ENCODE results near the gene APC2.
"Not testable (repeated sequence)": the region's sequence is repeated elsewhere in the genome, so short reads cannot be mapped to it uniquely, and the experiment has no call there.

The APC2 gene

GRCh38 chr19:1432507-1432887, 17.4 kb upstream of the APC2 start:
- no peak for DNase-seq

DNA sequence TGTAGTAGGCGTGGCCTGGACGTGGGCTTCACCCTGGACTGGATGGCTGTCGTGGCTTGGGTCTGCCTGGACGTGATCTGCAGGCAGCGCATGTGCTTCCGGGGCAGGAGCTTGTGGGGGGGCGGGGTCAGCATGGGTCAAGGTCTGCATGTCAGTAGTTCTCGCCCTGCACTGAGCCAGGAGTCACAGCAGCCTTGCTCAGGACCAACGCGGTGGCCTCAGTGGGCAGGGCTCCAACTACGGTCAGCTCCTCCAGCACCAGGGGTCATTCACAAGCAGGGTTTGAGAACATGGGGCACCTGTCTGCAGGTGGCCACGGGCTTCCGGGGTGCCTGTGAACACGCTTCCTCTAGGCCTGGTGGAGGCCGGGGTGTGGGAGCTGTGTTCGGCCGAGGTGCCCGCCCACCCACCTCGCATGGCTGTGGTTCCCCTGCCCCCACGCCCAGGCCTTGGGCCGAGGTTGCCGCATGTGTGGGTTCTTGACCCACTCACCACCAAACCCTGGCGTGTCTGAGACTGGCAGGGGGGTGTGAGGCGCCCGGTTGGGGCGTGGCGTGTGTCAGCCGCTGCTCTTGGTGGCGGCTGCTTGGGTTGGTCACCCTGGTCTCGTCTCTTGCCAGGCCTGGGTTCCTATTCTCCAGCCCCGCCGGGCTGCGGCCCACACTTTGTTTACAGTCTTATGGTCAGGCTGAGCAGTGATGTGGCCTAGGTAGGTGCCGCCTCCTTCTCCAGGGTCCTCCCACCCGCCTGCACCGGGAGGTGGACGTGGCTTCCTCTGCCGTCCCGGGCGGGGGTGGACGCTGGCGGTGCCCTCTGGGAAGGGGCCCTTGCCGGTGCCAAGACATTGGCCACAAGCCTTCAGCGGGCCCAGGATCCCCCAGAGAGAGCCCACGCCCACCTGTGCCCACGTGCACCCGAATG, 16.5 kb upstream of the APC2 start:
- DNase-seq, result no peak

- DNase-seq, result no peak
Observed at GRCh38 chr19:1434040-1434366, 15.9 kb upstream of the APC2 start.

DNA sequence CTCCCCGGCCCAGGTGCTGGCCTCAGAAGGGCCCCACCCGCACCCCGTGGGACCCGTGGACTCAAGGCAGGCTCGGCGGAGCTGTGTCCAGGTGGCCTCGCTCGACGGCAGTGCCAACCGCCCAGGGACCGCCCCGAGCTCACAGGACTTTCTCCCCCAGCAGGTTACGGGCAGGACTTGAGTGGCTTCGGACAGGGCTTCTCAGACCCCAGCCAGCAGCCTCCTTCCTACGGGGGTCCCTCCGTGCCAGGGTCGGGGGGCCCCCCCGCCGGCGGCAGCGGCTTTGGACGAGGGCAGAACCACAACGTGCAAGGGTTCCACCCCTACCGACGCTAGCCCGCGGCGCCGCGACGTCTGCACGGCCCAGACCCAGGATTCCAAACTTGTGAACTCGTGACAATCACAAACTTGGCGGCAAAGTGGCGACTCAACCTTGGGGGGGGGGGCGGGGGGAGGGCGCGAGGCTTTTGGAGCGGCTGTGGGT, 15.3 kb upstream of the APC2 start:
- no peak for DNase-seq

DNA sequence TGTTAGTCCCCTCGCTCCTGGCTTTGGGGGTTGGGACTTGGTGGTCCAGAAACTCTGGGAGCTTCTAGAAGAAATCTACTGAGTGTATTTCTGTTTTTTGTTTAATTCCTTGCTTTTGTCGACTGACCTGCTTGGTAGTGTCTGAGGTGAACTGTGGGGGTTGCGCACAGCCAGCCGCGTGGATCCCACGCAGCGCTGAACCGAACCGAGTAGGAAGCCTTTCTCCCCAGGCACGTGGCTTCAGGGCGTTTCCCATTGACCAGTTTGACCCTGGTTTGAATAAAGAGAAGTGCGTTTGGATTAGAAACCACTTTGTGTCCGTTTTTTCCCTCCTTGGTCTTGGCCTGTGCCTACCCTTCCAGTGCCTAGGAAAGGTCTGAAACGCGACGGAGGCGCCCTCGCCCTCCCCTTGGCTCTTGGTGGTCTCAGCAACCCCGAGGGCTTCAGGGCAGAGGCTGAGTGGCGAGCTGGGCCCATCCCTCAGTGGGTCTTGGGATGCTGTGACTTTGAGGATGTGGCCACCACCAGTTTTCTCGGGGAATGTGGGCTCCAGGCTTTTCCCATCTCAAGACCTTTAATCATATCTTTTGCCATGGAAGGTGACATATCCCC, 14.4 kb upstream of the APC2 start:
- DNase-seq, result no peak

DNA sequence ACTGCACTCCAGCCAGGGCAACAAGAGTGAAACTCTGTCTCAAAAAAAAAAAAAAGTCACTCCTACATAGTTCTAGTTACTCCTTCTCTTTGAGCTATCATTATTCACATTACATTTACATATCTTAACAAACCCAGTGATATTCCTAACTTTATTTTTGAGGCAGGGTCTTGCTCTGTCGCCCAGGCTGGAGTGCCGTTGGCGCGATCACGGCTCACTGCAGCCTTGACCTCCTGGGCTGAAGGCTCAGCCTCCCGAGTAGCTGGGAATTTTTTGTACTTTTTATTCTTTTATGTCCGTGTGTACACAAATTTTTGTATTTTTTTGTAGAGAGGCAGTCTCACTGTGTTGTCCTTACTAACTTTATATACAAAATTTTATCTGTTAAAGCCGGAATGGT, 12.3 kb upstream of the APC2 start:
- DNase-seq, result no peak

DNA sequence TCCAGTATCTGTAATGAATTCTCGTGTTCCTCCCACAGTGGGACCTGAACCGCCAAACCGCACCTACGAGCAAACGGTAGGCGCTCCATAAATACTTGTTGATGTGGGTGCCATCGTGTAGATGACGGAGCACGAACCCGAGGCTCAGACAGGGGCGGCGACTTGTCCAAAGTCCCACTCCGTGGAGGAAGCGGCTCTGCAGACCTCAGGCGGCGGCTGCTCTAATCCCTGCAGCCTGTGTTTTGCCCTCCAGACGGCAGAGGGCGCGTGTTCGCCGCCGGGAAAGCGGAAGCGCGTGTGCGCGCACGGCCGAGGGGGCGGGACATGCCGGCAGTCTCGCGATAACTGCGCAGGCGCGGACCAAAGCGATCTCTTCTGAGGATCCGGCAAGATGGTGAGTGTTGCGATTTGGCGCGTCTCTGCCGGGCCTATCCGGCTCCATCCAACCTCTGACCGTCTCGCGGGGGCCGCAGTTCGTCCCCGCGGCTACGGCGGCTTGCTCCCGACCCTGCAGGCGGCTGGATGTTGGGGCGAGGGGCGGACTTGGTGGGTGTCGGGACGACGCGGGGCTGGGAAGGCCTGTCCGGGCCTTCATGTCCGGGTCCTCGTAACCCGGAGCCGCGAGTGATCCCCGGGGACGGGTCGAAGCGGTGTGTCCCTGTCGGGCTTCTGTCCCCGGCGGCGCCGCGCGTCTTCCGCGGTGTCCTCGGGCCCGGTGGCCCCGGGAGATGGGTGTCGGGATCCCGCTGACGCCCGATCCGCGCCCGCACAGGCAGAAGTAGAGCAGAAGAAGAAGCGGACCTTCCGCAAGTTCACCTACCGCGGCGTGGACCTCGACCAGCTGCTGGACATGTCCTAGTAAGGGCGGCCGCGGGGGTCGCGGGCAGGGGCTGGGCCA, 11.6 kb upstream of the APC2 start, which contains the start of gene RPS15:
TSS of gene RPS15 (plus strand) at position 362 of the 898 bp plus-strand sequence. CDS start at position 392, 30 bp downstream.
- peak; percentile 96 for DNase-seq

GRCh38 chr19:1438933-1439354, 11.0 kb upstream of the APC2 start:
- no peak for DNase-seq

DNA sequence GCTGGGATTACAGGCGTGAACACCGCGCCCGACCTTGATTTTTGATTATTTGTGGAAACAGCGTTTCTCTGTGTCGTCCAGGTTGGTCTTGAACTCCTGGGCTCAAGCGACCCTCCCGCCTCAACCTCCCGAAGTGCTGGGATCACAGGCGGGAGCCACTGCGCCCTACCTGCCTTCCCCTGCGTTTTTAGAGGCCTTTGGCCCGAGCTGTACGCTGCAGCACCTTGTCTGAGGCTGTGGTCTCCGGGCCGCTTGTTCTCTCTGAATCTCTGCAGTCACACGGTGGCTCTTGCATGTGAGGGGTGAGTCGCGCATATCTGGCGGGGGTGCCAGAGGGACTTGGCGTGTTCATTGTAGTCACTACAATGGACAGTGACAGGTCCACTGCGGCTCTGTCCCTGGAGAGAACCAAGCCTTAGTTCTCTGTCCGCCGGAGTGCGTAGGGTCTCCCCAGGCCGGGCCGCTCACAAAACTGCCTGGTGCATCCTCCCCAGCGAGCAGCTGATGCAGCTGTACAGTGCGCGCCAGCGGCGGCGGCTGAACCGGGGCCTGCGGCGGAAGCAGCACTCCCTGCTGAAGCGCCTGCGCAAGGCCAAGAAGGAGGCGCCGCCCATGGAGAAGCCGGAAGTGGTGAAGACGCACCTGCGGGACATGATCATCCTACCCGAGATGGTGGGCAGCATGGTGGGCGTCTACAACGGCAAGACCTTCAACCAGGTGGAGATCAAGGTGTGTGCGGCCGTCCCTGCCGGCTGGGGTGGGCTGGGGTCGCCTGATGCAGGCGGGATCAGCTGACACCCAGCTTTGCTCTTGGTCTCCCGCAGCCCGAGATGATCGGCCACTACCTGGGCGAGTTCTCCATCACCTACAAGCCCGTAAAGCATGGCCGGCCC, 10.2 kb upstream of the APC2 start:
- not testable (repeated sequence) for DNase-seq

DNA sequence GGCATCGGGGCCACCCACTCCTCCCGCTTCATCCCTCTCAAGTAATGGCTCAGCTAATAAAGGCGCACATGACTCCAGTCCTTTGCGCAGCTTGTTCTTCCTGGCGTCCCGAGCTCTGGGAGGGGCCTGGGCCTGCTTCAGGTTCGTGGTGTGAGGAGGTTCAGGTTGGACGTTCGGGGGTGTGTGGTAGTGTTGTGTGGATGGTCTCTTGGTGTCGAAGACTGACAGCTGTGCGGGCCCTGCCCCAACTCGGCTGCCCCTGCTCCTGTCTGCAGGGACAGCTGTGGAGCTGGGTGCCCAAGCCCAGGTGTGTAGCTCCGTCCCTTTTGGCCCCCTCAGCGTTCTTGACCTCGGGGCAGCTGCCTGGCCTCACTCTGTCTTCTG, 9.5 kb upstream of the APC2 start:
- no peak for DNase-seq

DNA sequence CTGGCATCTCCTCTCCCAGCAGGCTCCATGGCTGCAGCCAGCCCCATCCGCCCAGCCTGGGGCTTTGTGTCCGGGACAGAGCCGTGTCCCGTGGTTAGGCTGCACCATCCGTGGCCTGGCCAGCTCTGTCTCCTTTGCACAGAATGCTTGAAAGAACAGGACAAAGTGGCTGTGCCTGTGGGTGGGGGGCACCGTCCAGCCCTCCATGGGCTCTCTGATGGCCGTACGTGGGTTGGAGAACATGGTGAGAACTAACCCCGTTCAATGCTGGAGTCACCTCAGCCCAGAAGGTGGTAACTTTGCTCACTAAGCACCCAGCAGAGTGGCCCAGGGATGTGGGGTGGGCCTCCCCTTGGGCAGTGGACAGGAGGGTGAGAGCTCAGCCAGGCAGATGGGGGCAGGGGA, 8.9 kb upstream of the APC2 start:
- no peak for DNase-seq

- no peak for DNase-seq
Observed at GRCh38 chr19:1441677-1442438, 8.1 kb upstream of the APC2 start.

DNA sequence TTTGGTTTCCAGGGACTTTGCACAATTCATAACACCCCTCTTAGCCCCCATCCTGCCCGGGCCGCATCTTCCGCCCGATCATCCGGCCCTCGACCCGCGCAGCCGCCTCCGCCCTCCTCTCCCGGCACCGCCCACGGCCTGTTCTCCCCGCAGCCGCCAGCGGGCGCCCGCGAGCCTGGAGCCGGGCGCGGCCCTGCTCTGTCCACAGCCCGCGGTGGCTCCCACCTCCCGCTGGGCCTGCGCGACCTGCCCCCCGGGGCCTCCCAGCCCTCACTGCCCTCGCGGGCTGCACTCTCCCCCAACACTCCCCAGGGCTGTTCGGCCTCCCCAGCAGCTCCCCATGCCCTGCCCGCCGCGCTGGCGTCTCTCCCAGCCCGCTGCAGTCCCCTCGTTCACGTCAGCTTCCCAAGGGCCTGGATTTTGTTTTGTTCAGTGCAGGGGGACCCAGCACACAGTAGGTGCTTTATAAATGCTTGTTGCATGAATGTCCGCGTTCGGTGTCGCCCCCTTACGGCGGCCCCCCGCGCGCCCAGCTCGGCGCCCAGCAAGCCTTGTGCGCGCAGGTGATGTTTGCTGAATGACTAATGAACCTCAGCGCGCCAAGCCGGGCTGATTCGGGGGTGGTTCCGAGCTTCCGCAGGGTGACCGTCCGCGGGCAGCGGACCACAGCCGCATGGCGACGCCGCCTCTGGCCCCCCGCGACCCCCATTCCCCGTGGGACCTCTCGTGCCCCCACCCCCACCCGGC, 4.6 kb upstream of the APC2 start:
- peak; percentile 84 for DNase-seq

- DNase-seq, result no peak
Observed at GRCh38 chr19:1445932-1446712, 3.8 kb upstream of the APC2 start.

GRCh38 chr19:1446713-1447481, 3.0 kb upstream of the APC2 start:
- DNase-seq, result no peak

DNA sequence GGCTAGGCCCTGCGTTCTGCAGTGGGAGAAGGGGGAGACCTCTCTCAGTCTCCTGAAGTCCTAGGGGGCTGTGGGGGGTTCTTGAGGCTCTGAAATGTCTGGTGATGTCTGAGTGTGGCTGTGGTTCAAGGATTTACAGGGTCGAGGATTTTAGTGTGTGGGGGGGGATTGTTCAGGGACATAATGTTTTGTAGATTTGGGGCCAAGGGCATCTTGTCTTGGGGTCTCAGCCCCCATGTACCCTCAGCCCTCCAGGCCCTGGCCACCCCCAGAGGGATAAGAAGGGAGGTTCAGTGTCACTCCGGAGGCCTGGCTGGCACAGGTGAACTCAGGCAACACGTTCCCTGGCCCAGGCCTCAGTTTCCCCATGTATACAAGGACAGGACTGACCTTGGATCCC, 2.4 kb upstream of the APC2 start:
- DNase-seq, result no peak

DNA sequence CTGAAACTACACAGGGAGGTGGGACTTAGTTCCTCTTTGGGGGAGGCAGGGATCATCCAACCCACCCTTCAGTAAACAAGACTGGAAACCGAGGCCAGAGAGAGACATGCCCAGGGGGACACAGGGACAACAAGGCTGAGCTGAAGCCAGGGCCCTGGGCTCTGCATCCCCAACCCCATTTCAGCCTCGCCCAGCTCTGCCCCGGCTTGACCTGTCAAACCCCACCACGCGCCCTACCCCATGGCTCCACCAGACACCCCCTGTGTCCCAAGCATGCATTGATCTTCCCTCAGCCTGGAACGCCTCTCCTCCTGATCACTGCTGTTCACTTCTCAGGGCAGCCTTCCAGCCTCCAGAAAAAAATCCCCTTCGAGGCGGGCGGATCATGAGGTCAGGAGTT, 2.0 kb upstream of the APC2 start:
- no peak for DNase-seq

DNA sequence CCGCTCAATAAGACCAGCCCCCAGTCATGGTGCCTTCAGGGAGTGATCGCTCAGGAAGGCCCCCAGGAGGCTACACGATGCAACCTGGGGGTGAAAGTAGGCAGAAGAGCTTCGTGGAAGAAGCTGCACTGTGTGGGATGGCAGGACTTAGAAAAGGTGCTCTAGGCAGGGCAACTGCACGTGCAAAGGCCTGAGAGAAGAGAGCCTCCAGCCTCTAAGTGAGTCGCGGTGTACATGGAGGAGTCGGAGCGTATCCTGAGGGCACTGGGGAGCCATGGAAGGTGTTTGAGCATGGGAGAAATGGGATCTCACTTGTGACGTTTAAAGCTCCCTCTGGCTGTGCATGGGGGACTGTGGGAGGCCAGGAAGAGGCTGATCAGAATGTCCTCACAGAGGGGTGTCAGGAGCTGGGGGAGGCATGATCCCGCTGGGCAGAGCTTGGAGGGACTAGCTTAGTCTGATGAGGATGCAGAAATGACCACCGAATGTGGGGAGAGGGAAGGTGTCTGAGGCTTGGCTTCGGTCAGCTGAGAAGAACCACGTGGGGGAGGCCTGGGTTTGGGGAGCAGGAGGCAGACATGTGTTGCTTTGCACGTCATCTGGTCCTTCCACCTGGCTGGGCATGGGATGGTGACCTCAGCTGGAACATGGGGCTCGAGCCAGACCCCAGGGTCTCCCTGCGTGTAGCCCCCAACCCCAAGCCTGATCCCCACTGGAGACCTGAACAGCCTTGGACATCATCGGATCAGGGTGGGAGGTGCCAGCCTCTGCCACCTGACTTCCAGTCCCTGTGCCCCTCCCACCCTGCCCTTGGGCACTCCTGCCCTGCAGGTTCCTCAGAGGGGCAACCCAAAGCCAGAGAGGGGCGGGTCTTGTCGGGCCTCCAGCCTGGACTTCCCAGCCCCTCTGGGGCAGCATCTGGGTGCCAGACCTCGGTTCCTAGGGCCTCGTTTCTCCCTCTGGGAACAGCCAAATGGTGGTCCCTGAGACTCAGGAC, 1.1 kb downstream of the APC2 start:
- no peak for DNase-seq

Measured in activated T-cell treated with anti-CD3 and anti-CD28 coated beads, Interleukin-2, amount 50 U/mL, for 1 hour (primary cell).